Cortex of kidney (tissue), 1 donor: ENCODE measurements around the gene TBC1D24.

Experiments used
- DNase-seq: peaks from one replicate; lab custom pipeline; 2025; lab: John Stamatoyannopoulos, UW

Gene TBC1D24

GRCh38 chr16:2450535-2450934 is 24.4 kb upstream of the TBC1D24 start:
- no peak for DNase-seq

- DNase-seq = no peak
Measured at GRCh38 chr16:2450975-2451381, 23.9 kb upstream of the TBC1D24 start.

GRCh38 chr16:2451851-2452320 is 23.0 kb upstream of the TBC1D24 start:
- DNase-seq = no peak

GRCh38 chr16:2452650-2453049 is 22.3 kb upstream of the TBC1D24 start:
- DNase-seq = no peak

- no peak for DNase-seq
Measured at GRCh38 chr16:2455081-2455845, 19.7 kb upstream of the TBC1D24 start.

GRCh38 chr16:2456551-2457153 is 18.3 kb upstream of the TBC1D24 start:
- no peak for DNase-seq

- DNase-seq = no peak
Measured at GRCh38 chr16:2457267-2457666, 17.7 kb upstream of the TBC1D24 start.

- no peak for DNase-seq
Measured at GRCh38 chr16:2457946-2458345, 17.0 kb upstream of the TBC1D24 start.

GRCh38 chr16:2458887-2459646 is 15.9 kb upstream of the TBC1D24 start:
- DNase-seq = no peak

- no peak for DNase-seq
Measured at GRCh38 chr16:2459647-2460390, 15.1 kb upstream of the TBC1D24 start, which contains the start of gene TEDC2. TEDC2 (plus strand) TSS chr16:2460109; CDS start chr16:2460145, 36 bp downstream.

GRCh38 chr16:2460391-2460713 is 14.6 kb upstream of the TBC1D24 start:
- no peak for DNase-seq

GRCh38 chr16:2460916-2461315 is 14.0 kb upstream of the TBC1D24 start:
- no peak for DNase-seq

GRCh38 chr16:2462031-2462866 is 12.7 kb upstream of the TBC1D24 start:
- DNase-seq = no peak

- no peak for DNase-seq
Measured at GRCh38 chr16:2464333-2464732, 10.6 kb upstream of the TBC1D24 start.

- DNase-seq = no peak
Measured at GRCh38 chr16:2465653-2466415, 9.1 kb upstream of the TBC1D24 start.

GRCh38 chr16:2466667-2467527 is 8.0 kb upstream of the TBC1D24 start:
- no peak for DNase-seq

- DNase-seq = no peak
Measured at GRCh38 chr16:2467528-2468232, 7.2 kb upstream of the TBC1D24 start.

GRCh38 chr16:2468233-2468724 is 6.6 kb upstream of the TBC1D24 start:
- DNase-seq = no peak
